Activated naive CD4-positive, alpha-beta T cell treated with anti-CD3 and anti-CD28 coated beads, Interleukin-2, amount 10 ng/mL, durations not matched to agents 7 days and 5 days (primary cell): Measurements from ENCODE around the gene BCL2A1.
"Not testable (repeated sequence)": the region's sequence is repeated elsewhere in the genome, so short reads cannot be mapped to it uniquely, and the experiment has no call there.

Experiments used
- CTCF ChIA-PET: fragments of 350-600 bp; sonication (Branson Sonifier 250); formaldehyde crosslinking; loops from one replicate; lab custom pipeline; 2021; ENCODE audit warnings: antibody characterized with exemption; lab: Charles Lee
- DNase-seq: peaks from one replicate; pipeline ENCODE4 v3.0.0-alpha.2; 2020
- H3K27ac Mint-ChIP-seq: one replicate; pipeline ENCODE4 v1.8.0; 2021; ENCODE audit warnings: mild to moderate bottlenecking, moderate library complexity, mixed read lengths
- H3K27me3 Mint-ChIP-seq: one replicate; pipeline ENCODE4 v1.8.0; 2021; ENCODE audit warnings: mild to moderate bottlenecking, mixed read lengths
- H3K36me3 Mint-ChIP-seq: one replicate; pipeline ENCODE4 v1.8.0; 2021; ENCODE audit warnings: mixed read lengths
- H3K4me1 Mint-ChIP-seq: one replicate; pipeline ENCODE4 v1.8.0; 2021; ENCODE audit warnings: mixed read lengths
- H3K4me3 Mint-ChIP-seq: one replicate; pipeline ENCODE4 v1.8.0; 2021; ENCODE audit warnings: mild to moderate bottlenecking, moderate library complexity, mixed read lengths
- H3K9me3 Mint-ChIP-seq: one replicate; pipeline ENCODE4 v1.8.0; 2021; ENCODE audit warnings: mixed read lengths

BCL2A1 gene

GRCh38 chr15:79919749-79920511, 51.1 kb downstream of the BCL2A1 start:
- H3K4me3 Mint-ChIP-seq, result no peak overlapping the region
- peaks cover 27% of the 10 kb centered on the region for H3K4me1 Mint-ChIP-seq
- CTCF ChIA-PET, result interaction anchor here (1.5 to 1.7 kb wide), 2 partner anchors 8 to 22 kb away, joined by 3 read pairs; no protein-coding TSS in a partner anchor
- DNase-seq, result no peak
- peaks cover 77% of the 10 kb centered on the region for H3K36me3 Mint-ChIP-seq
- no peaks in the 10 kb centered on the region for H3K27me3 Mint-ChIP-seq
- no peak overlapping the region for H3K27ac Mint-ChIP-seq
- H3K9me3 Mint-ChIP-seq, result peaks cover 65% of the 10 kb centered on the region

GRCh38 chr15:79919090-79919748, 51.8 kb downstream of the BCL2A1 start:
- no peak for DNase-seq
- peaks cover 71% of the 10 kb centered on the region for H3K9me3 Mint-ChIP-seq
- H3K27ac Mint-ChIP-seq, result no peak overlapping the region
- no peaks in the 10 kb centered on the region for H3K27me3 Mint-ChIP-seq
- H3K4me1 Mint-ChIP-seq, result peaks cover 23% of the 10 kb centered on the region
- peaks cover 84% of the 10 kb centered on the region for H3K36me3 Mint-ChIP-seq
- CTCF ChIA-PET, result no interaction called here
- H3K4me3 Mint-ChIP-seq, result no peak overlapping the region

- H3K36me3 Mint-ChIP-seq, result peaks cover 87% of the 10 kb centered on the region
- peaks cover 18% of the 10 kb centered on the region for H3K4me1 Mint-ChIP-seq
- no peaks in the 10 kb centered on the region for H3K27me3 Mint-ChIP-seq
- CTCF ChIA-PET, result no interaction called here
- no peak for DNase-seq
- H3K4me3 Mint-ChIP-seq, result no peak overlapping the region
- peak overlapping the region; percentile 52 for H3K27ac Mint-ChIP-seq
- H3K9me3 Mint-ChIP-seq, result peaks cover 77% of the 10 kb centered on the region
Observed at GRCh38 chr15:79918278-79918677, 52.7 kb downstream of the BCL2A1 start.

- DNase-seq, result no peak
- no peaks in the 10 kb centered on the region for H3K27me3 Mint-ChIP-seq
- no peak overlapping the region for H3K4me3 Mint-ChIP-seq
- no peak overlapping the region for H3K27ac Mint-ChIP-seq
- peaks cover 70% of the 10 kb centered on the region for H3K9me3 Mint-ChIP-seq
- CTCF ChIA-PET, result no interaction called here
- H3K4me1 Mint-ChIP-seq, result peaks cover 4% of the 10 kb centered on the region
- H3K36me3 Mint-ChIP-seq, result peaks cover 81% of the 10 kb centered on the region
Observed at GRCh38 chr15:79916502-79917132, 54.4 kb downstream of the BCL2A1 start.

GRCh38 chr15:79915776-79916501, 55.1 kb downstream of the BCL2A1 start:
- H3K27me3 Mint-ChIP-seq, CTCF ChIA-PET, H3K27ac Mint-ChIP-seq, DNase-seq, H3K4me1 Mint-ChIP-seq, H3K4me3 Mint-ChIP-seq: not testable (repeated sequence)
- Mint-ChIP-seq H3K36me3 (peaks cover 77% of the 10 kb centered on the region), H3K9me3 (peaks cover 64% of the 10 kb centered on the region)

GRCh38 chr15:79914728-79915127, 56.3 kb downstream of the BCL2A1 start:
- H3K27me3 Mint-ChIP-seq, result no peaks in the 10 kb centered on the region
- DNase-seq, result no peak
- H3K36me3 Mint-ChIP-seq, result peaks cover 78% of the 10 kb centered on the region
- no peak overlapping the region for H3K4me3 Mint-ChIP-seq
- CTCF ChIA-PET, result interaction anchor here (1.3 kb wide), 1 partner anchor 78 kb away, joined by 3 read pairs; no protein-coding TSS in a partner anchor
- H3K9me3 Mint-ChIP-seq, result peaks cover 64% of the 10 kb centered on the region
- peaks cover 6% of the 10 kb centered on the region for H3K4me1 Mint-ChIP-seq
- H3K27ac Mint-ChIP-seq, result no peak overlapping the region
